Posterior cingulate gyrus (tissue), 11 donors: Measurements from ENCODE around the gene TRIM56.
"Not testable (repeated sequence)": the region's sequence is repeated elsewhere in the genome, so short reads cannot be mapped to it uniquely, and the experiment has no call there.

Experiments
- DNase-seq, 10 donors: peaks; one replicate each; pipeline versions ENCODE4 v3.0.0 to v3.0.0-alpha.2; 2020 to 2021; ENCODE audit warnings: mixed read lengths in 3 of 10
- intact Hi-C: fragments of 100-400 bp; cut with DNase I; formaldehyde crosslinking; loops from one replicate; pipeline ENCODE4 v1.15.1; 2023

TRIM56 gene

DNA sequence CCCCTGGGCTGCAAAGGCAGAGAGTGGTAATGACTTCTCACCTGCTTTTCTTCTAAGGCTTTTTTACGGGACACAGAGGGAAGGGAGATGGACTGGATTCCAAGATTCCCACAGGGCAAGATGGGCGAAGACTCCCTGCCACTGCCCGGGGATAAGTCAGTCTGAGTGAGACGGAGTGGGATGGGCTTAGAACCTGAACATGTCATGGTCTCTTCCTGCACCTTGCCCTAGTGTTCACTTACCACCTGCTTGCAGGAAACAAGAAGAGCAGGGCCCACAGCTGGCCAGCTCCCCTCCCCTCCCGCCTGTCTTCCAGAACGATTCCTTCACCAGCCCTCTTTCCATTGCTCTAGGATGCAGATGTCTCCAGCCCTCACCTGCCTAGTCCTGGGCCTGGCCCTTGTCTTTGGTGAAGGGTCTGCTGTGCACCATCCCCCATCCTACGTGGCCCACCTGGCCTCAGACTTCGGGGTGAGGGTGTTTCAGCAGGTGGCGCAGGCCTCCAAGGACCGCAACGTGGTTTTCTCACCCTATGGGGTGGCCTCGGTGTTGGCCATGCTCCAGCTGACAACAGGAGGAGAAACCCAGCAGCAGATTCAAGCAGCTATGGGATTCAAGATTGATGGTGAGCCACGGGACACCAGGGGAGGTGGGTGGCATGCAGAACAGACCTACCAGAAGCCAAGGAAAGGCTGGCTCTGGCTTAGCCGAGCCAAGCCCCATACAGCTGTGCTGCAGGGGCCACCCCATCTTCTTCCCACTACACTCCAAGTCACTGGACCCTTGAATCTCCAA lies 43.0 kb downstream of the TRIM56 start:
- intact Hi-C loops, result no loop called here
- DNase-seq, result no peak

DNA sequence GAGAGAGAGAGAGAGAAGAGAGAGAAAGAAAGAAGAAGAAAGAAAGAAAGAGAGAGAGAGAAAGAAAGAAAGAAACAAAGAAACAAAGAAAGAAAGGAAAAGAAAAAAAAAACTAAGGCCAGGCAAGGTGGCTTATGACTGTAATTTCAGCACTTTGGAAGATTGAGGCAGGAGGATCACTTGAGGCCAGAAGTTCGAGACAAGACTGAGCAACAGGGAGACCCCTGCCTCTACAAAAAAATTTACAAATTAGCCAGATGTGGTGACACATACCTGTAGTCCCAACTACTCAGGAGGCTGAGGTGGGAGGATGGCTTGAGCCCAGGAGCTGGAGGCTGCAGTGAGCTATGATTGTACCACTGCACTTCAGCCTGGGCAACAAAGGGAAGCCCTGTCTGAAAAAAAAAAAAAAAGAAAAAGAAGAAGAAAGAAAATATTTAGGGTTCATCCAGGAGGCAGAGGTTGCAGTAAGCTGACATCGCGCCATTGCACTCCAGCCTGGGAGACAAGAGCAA lies 44.4 kb downstream of the TRIM56 start:
- no peak for DNase-seq

DNA sequence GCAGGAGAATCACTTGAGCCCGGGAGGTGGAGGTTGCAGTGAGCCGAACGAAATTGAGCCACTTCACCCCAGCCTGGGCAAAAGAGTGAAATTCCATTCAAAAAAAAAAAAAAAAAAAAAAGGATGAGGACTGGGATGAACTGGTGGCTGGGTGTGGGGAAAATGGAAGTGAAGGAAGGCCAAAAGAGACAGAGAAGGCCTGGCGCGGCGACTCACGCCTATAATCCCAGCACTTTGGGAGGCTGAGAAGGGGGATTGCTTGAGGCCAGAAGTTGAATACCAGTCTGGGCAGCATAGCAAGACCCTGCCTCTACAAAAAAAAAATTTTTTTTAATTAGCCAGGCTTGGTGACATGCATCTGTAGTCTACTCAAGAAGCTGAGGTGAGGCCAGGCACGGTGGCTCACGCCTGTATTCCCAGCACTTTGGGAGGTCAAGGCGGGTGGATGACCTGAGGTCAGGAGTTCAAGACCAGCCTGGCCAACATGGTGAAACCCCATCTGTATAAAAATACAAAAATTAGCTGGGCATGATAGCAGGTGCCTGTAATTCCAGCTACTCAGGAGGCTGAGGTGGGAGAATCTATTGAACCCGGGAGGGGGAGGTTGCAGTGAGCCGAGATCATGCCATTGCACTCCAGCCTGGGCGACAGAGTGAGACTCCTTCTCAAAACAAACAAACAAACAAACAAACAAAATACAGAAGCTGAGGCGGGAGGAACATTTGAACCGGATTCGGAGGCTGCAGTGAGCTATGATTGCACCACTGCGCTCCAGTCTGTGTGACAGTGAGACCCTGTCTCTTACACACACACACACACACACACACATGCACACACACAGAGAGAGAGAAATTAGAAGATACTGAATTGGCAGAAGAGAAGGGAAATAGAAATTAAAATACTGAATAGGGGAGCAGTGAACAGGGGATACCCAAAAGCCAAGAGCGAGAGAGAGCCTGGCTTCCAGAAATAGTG lies 47.6 kb downstream of the TRIM56 start:
- intact Hi-C loops, result loop anchor here (10.0 kb wide), 1 partner anchor 48 kb away; the partner anchor contains the start of gene TRIM56
- not testable (repeated sequence) for DNase-seq

More for the DNA sequence above, 44.4 kb downstream of the TRIM56 start:
- intact Hi-C loops, result loop anchor here (10.0 kb wide), 1 partner anchor 45 kb away; the partner anchor contains the start of gene TRIM56

DNA sequence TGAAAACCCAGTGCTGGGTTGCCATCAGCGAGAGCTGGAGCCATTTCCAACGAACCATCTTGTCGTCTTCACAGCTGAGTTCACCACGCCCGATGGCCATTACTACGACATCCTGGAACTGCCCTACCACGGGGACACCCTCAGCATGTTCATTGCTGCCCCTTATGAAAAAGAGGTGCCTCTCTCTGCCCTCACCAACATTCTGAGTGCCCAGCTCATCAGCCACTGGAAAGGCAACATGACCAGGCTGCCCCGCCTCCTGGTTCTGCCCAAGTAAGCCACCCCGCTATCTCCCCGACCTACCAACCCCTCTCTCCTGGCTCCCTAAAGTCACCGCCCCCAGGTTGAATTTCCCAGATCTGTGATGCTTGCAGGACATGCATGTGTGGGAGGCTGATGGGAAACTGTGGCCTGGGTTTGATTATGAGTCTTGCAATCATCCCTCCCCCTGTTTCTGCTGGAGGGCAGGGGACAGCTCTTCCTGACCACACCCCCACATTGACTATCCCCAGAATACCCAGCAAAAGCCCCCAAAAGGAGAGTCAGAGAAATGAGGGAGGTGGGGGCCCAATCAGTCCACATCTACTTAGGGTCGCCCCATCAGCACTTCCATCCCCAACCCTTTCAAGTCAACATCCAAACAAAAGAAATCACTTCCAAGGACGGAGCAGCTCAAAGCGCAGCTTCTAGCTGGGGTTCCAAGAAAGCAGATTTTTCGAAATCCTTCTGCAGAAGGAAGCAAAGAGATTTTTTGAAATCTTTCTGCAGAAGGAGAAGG lies 48.5 kb downstream of the TRIM56 start:
- DNase-seq, result no peak
- intact Hi-C loops, result loop anchor here (10.0 kb wide), 1 partner anchor 49 kb away; the partner anchor contains the start of gene TRIM56

DNA sequence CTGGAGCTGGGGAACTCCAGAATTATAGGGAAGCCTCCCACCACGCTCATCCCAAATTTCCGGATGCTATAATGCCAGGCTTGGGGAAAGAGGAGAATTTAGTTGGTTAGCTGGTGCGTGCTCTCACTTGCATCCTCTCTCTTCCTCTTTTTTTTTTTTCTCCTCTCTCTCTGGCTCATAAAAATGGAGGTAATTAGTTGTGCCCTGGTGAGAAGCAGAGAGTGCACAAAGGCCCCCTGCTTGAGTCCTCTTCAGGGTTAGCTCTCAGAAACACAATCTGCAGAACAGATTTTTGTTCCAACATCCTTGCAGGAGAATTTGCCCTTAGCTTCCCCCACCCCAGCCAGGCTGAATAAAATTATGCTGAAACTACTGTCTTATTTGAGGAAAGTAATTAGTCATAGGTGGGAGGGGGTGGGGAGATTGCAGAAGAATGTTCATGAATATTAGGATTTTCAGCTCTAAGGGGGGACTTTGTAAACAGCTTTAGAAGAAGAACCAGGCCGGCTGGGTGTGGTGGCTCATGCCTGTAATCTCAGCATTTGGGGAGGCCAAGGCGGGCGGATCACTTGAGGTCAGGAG lies 49.2 kb downstream of the TRIM56 start:
- intact Hi-C loops, result loop anchor here (10.0 kb wide), 1 partner anchor 50 kb away; the partner anchor contains the start of gene TRIM56
- no peak for DNase-seq

DNA sequence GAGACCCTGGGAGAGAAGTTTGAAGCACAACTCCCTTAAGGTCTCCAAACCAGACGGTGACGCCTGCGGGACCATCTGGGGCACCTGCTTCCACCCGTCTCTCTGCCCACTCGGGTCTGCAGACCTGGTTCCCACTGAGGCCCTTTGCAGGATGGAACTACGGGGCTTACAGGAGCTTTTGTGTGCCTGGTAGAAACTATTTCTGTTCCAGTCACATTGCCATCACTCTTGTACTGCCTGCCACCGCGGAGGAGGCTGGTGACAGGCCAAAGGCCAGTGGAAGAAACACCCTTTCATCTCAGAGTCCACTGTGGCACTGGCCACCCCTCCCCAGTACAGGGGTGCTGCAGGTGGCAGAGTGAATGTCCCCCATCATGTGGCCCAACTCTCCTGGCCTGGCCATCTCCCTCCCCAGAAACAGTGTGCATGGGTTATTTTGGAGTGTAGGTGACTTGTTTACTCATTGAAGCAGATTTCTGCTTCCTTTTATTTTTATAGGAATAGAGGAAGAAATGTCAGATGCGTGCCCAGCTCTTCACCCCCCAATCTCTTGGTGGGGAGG lies 52.5 kb downstream of the TRIM56 start:
- DNase-seq, result no peak
- intact Hi-C loops, result loop anchor here (10.0 kb wide), 1 partner anchor 53 kb away; the partner anchor contains the start of gene TRIM56

DNA sequence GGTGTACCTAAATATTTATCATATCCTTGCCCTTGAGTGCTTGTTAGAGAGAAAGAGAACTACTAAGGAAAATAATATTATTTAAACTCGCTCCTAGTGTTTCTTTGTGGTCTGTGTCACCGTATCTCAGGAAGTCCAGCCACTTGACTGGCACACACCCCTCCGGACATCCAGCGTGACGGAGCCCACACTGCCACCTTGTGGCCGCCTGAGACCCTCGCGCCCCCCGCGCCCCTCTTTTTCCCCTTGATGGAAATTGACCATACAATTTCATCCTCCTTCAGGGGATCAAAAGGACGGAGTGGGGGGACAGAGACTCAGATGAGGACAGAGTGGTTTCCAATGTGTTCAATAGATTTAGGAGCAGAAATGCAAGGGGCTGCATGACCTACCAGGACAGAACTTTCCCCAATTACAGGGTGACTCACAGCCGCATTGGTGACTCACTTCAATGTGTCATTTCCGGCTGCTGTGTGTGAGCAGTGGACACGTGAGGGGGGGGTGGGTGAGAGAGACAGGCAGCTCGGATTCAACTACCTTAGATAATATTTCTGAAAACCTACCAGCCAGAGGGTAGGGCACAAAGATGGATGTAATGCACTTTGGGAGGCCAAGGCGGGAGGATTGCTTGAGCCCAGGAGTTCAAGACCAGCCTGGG lies 53.1 kb downstream of the TRIM56 start:
- peak in 4 of 10 donors; percentile 36 to 55 (median 46) for DNase-seq
- intact Hi-C loops, result loop anchor here (10.0 kb wide), 1 partner anchor 54 kb away; the partner anchor contains the start of gene TRIM56

DNA sequence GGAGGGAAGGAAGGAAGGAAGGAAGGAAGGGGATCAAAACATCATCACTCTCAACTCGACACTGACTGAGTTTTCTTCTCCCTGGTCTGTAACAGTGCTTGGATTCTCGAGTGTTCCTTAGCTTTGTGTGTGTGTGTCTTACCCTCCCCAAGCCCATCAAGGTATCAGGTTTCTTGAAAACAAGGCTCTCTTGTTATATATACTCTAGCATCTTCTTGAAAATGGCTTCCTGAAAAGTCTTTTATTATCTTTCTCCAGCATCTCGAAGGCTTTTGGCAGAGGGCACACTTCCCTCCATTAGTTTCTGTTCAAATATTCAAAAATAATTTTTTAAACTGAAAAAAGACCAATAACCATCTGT lies 55.0 kb downstream of the TRIM56 start:
- intact Hi-C loops, result loop anchor here (5.0 kb wide), 1 partner anchor 52 kb away; no protein-coding TSS in a partner anchor
- no peak for DNase-seq

DNA sequence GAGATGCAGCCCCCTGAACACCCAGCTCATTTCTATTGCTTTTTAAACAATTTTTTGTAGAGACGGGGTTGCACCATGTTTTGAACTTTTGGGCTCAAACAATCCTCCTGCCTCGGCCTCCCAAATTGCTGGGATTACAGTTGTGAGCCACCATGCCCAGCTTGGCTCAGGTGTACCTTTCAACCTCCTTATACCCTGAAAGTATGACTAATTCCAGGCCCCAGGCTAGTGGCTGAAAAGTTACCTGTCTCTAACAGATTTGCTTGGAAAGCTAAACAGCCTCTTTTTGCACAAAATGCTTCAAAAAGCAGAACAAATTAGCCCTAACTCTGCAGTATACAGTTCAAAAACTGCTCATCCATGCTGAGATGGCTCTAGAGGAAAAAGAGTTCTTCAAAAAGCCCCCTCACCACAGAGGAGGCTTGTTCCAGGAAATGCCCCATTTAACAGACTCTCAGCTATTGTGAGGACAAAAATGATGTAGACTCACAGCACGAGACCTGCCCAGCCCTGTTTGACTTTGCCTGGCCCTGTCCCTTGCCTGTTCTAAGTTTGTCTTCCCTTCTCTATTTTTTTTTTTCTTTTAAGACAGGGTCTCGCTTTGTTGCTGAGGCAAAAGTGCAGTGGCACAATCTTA lies 55.6 kb downstream of the TRIM56 start:
- intact Hi-C loops, result loop anchor here (5.0 kb wide), 1 partner anchor 51 kb away; no protein-coding TSS in a partner anchor
- no peak for DNase-seq
